HCT116 (cell line): ENCODE results near the gene BPIFB4. TPM values are rescaled to one million over a fixed set of nuclear protein-coding genes. Genes with fewer than 3 reads are reported as not detected.

ENCODE experiments used
- ATAC-seq: fragments of 200-7000 bp; cut with Tn5 transposase; 2 replicates; pipeline ENCODE4 v1.9.1; 2020; ENCODE audit warnings: mild to moderate bottlenecking, moderate library complexity
- BruUV-seq: library from RNA; stranded (reverse); fragments of 400-500 nt; replicated peaks from 2 replicates; lab custom pipeline; 2021; lab: Mats Ljungman, UMichigan
- CTCF ChIA-PET: fragments of 300-600 bp; sonication (Branson Sonifier 250); formaldehyde crosslinking; loops from one replicate; lab custom pipeline; 2021; ENCODE audit warnings: antibody characterized with exemption; lab: Charles Lee
- POLR2A ChIA-PET: fragments of 300-600, 350-600 bp; sonication (Branson Sonifier 250); formaldehyde crosslinking; loops from one replicate; lab custom pipeline; 2021; ENCODE audit warnings: antibody characterized with exemption; lab: Charles Lee
- RAD21 ChIA-PET, 2 experiments: fragments of 300-600 bp; sonication (Branson Sonifier 250); formaldehyde crosslinking; loops; one replicate each; lab custom pipeline; 2023; ENCODE audit warnings: low total read pairs in 2 of 2; ENCODE audit not compliant: uncharacterized antibody in 2 of 2, unreplicated experiment in 2 of 2, low non-redundant PET in 1 of 2; lab: Charles Lee
- DNase-seq: peaks from one replicate; pipeline ENCODE4 v3.0.0-alpha.2; 2010; ENCODE audit warnings: low read depth, low spot score
- H2AFZ ChIP-seq: fragments of 200-600 bp; shearing (Covaris generic), sonication (generic); 2 replicates; pipeline ENCODE4 v1.6.1; 2017; ENCODE audit warnings: low read depth, mixed run types, mixed read lengths, antibody characterized with exemption, low read length; ENCODE audit not compliant: poor library complexity, severe bottlenecking
- H3K27ac ChIP-seq: 2 replicates; pipeline ENCODE4 v1.5.1; 2012; ENCODE audit warnings: low read depth, low read length
- H3K27me3 ChIP-seq: fragments of 200-600 bp; sonication (generic); 2 replicates; pipeline ENCODE4 v1.6.1; 2016; ENCODE audit warnings: mixed run types, low read length, mixed read lengths; ENCODE audit not compliant: insufficient read depth
- H3K36me3 ChIP-seq, 2 experiments: fragments of 200-500 bp in 1 of 2; fragments of 200-600 bp in 1 of 2; sonication (Bioruptor generic) in 1 of 2; sonication (generic) in 1 of 2; 2 replicates each; pipeline versions ENCODE4 v1.5.1 to v1.6.1; 2014 to 2016; ENCODE audit warnings: low read length in 2 of 2, inconsistent platforms in 1 of 2, mixed read lengths in 1 of 2, mixed run types in 1 of 2; ENCODE audit not compliant: insufficient read depth in 2 of 2, control insufficient read depth in 1 of 2
- H3K4me1 ChIP-seq, 2 experiments: fragments of 200-600 bp in 1 of 2; sonication (generic) in 1 of 2; 2 replicates each; pipeline versions ENCODE4 v1.5.1 to v1.6.1; 2012 to 2017; ENCODE audit warnings: low read length in 2 of 2, inconsistent platforms in 1 of 2, mild to moderate bottlenecking in 1 of 2, mixed read lengths in 1 of 2, mixed run types in 1 of 2, moderate library complexity in 1 of 2; ENCODE audit not compliant: insufficient read depth in 2 of 2, control insufficient read depth in 1 of 2
- H3K4me2 ChIP-seq: fragments of 200-600 bp; sonication (generic); 2 replicates; pipeline ENCODE4 v1.6.1; 2017; ENCODE audit warnings: mixed run types, low read length, mixed read lengths
- H3K4me3 ChIP-seq, 2 experiments: fragments of 200-600 bp in 1 of 2; sonication (generic) in 1 of 2; replicated peaks in 1 of 2; 2 replicates each; pipeline ENCODE4 v1.5.1; 2011 to 2016; ENCODE audit warnings: low read length in 2 of 2, control low read depth in 1 of 2, low read depth in 1 of 2, mild to moderate bottlenecking in 1 of 2, mixed read lengths in 1 of 2, mixed run types in 1 of 2
- H3K79me2 ChIP-seq: fragments of 200-600 bp; sonication (generic); 2 replicates; pipeline ENCODE4 v1.6.1; 2017; ENCODE audit warnings: mild to moderate bottlenecking, mixed run types, low read length, moderate library complexity, mixed read lengths; ENCODE audit not compliant: insufficient read depth
- H3K9ac ChIP-seq: fragments of 200-600 bp; sonication (generic); 2 replicates; pipeline ENCODE4 v1.6.1; 2016; ENCODE audit warnings: low read length, mixed read lengths
- H3K9me2 ChIP-seq: fragments of 200-600 bp; sonication (generic), shearing (Covaris generic); 2 replicates; pipeline ENCODE4 v1.6.1; 2017; ENCODE audit warnings: mixed run types, mild to moderate bottlenecking, moderate library complexity; ENCODE audit not compliant: insufficient read depth
- H3K9me3 ChIP-seq, 2 experiments: fragments of 200-500 bp in 1 of 2; fragments of 200-600 bp in 1 of 2; sonication (Bioruptor generic) in 1 of 2; sonication (generic) in 1 of 2; 2 replicates each; pipeline ENCODE4 v1.6.1; 2014 to 2017; ENCODE audit warnings: low read length in 2 of 2, mixed read lengths in 2 of 2, inconsistent platforms in 1 of 2, low read depth in 1 of 2, mild to moderate bottlenecking in 1 of 2, mixed run types in 1 of 2, moderate library complexity in 1 of 2; ENCODE audit not compliant: control insufficient read depth in 1 of 2, insufficient read depth in 1 of 2
- H4K20me1 ChIP-seq: fragments of 200-600 bp; sonication (generic), shearing (Covaris generic); 2 replicates; pipeline ENCODE4 v1.6.1; 2017; ENCODE audit warnings: mixed run types, mild to moderate bottlenecking, moderate library complexity; ENCODE audit not compliant: insufficient read depth
- CBX3 ChIP-seq: IDR thresholded peaks from 2 replicates; pipeline ENCODE4 v1.6.1; 2012; ENCODE audit warnings: low read depth
- CEBPB ChIP-seq: IDR thresholded peaks from 2 replicates; pipeline ENCODE4 v1.6.1; 2012; ENCODE audit warnings: low read depth
- ELF1 ChIP-seq: IDR thresholded peaks from 2 replicates; pipeline ENCODE4 v1.6.1; 2012; ENCODE audit warnings: low read depth, borderline replicate concordance
- EZH2 ChIP-seq: fragments of 200-600 bp; sonication (generic); IDR thresholded peaks from 2 replicates; pipeline ENCODE4 v1.6.1; 2017; ENCODE audit warnings: antibody characterized with exemption, mixed run types
- EZH2phosphoT487 ChIP-seq: fragments of 200-600 bp; IDR thresholded peaks from 2 replicates; pipeline ENCODE4 v1.6.1; 2018; ENCODE audit warnings: antibody characterized with exemption, borderline replicate concordance
- FOSL1 ChIP-seq: IDR thresholded peaks from 2 replicates; pipeline ENCODE4 v1.6.1; 2012; ENCODE audit warnings: low read depth
- JUND ChIP-seq: IDR thresholded peaks from 2 replicates; pipeline ENCODE4 v1.6.1; 2012
- POLR2AphosphoS5 ChIP-seq: IDR thresholded peaks from 2 replicates; pipeline ENCODE4 v1.6.1; 2011; ENCODE audit warnings: mild to moderate bottlenecking, low read depth, low read length, moderate library complexity
- RAD21 ChIP-seq: IDR thresholded peaks from 2 replicates; pipeline ENCODE4 v1.6.1; 2012; ENCODE audit warnings: low read depth, mild to moderate bottlenecking
- SP1 ChIP-seq: IDR thresholded peaks from 2 replicates; pipeline ENCODE4 v1.6.1; 2012; ENCODE audit warnings: low read depth
- YY1 ChIP-seq: IDR thresholded peaks from 2 replicates; pipeline ENCODE4 v1.6.1; 2011; ENCODE audit warnings: low read length, low read depth, moderate library complexity, mild to moderate bottlenecking; ENCODE audit not compliant: insufficient replicate concordance; ENCODE audit errors: extremely low read depth
- ZNF274 ChIP-seq: fragments of 200-500 bp; sonication (Bioruptor generic); IDR thresholded peaks from 2 replicates; pipeline ENCODE4 v1.6.1; 2014; ENCODE audit warnings: mild to moderate bottlenecking, low read depth, low read length, inconsistent platforms
- intact Hi-C: fragments of 100-400 bp; cut with micrococcal nuclease; formaldehyde crosslinking; loops from 2 replicates; pipeline ENCODE4 v1.10.0; 2022
- total RNA-seq: library from RNA; stranded (reverse); gene quantifications from one replicate; pipeline ENCODE4 v1.2.1, GENCODE V29; 2021; ENCODE audit not compliant: unreplicated experiment
- TF ChIP-seq, protein P1 (sequence below): IDR thresholded peaks from 2 replicates; pipeline ENCODE4 v1.6.1; 2012; ENCODE audit warnings: low read depth
- TF ChIP-seq, protein P2 (sequence below): IDR thresholded peaks from 2 replicates; pipeline ENCODE4 v1.6.1; 2011; ENCODE audit warnings: mild to moderate bottlenecking, low read length, moderate library complexity; ENCODE audit not compliant: insufficient replicate concordance; ENCODE audit errors: extremely low read depth
- TF ChIP-seq, protein P3 (sequence below): IDR thresholded peaks from 2 replicates; pipeline ENCODE4 v1.6.1; 2012
- TF ChIP-seq, protein P4 (sequence below): IDR thresholded peaks from 2 replicates; pipeline ENCODE4 v1.6.1; 2012

The BPIFB4 gene
- total RNA-seq, 1 experiment from 2014 or later, result not detected

DNA sequence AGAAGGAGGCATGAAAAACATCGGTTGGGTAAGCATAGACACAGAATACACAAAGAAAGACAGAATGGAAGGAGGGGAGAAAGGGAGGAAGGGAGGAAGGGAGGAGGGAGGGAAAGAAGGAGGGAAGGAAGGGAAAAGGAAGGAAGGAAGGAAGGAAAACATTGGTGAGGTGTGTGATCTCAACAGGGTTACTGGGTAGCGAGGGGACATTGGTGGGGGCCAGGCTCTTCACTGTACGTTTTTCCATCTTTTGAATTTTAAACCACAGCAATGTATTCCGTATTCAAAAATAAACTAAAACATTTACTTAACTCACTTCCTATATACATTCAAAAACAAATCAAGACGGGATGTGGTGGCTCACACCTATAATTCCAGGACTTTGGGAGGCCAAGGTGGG is 67.9 kb downstream of the BPIFB4 start:
- Histone ChIP-seq H2AFZ (no peak overlapping the region), H3K79me2 (no peaks in the 10 kb centered on the region), H3K9ac (no peak overlapping the region), H3K4me3 (no peak overlapping the region), H3K9me2 (no peaks in the 10 kb centered on the region), H3K27ac (no peak overlapping the region), H3K4me1 (no peaks in the 10 kb centered on the region), H3K4me2 (no peak overlapping the region), H3K9me3 (no peaks in the 10 kb centered on the region), H3K27me3 (peaks cover 35% of the 10 kb centered on the region; the same call in 1 of the 2 replicates), H4K20me1 (no peaks in the 10 kb centered on the region), H3K36me3 (no peaks in the 10 kb centered on the region)
- ChIA-PET RAD21 (no interaction called here), CTCF (no interaction called here), POLR2A (no interaction called here)
- ATAC-seq, result no peak
- intact Hi-C loops, result no loop called here
- DNase-seq, result no peak
- TF ChIP-seq RAD21 (no peak), SP1 (no peak), CBX3 (no peak), ELF1 (no peak), EZH2 (no peak), FOSL1 (no peak), ZNF274 (no peak), JUND (no peak), YY1 (no peak), EZH2phosphoT487 (no peak), POLR2AphosphoS5 (no peak), CEBPB (no peak)
- TF ChIP-seq, protein P1, sequence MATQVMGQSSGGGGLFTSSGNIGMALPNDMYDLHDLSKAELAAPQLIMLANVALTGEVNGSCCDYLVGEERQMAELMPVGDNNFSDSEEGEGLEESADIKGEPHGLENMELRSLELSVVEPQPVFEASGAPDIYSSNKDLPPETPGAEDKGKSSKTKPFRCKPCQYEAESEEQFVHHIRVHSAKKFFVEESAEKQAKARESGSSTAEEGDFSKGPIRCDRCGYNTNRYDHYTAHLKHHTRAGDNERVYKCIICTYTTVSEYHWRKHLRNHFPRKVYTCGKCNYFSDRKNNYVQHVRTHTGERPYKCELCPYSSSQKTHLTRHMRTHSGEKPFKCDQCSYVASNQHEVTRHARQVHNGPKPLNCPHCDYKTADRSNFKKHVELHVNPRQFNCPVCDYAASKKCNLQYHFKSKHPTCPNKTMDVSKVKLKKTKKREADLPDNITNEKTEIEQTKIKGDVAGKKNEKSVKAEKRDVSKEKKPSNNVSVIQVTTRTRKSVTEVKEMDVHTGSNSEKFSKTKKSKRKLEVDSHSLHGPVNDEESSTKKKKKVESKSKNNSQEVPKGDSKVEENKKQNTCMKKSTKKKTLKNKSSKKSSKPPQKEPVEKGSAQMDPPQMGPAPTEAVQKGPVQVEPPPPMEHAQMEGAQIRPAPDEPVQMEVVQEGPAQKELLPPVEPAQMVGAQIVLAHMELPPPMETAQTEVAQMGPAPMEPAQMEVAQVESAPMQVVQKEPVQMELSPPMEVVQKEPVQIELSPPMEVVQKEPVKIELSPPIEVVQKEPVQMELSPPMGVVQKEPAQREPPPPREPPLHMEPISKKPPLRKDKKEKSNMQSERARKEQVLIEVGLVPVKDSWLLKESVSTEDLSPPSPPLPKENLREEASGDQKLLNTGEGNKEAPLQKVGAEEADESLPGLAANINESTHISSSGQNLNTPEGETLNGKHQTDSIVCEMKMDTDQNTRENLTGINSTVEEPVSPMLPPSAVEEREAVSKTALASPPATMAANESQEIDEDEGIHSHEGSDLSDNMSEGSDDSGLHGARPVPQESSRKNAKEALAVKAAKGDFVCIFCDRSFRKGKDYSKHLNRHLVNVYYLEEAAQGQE, result no peak
- TF ChIP-seq, protein P2, sequence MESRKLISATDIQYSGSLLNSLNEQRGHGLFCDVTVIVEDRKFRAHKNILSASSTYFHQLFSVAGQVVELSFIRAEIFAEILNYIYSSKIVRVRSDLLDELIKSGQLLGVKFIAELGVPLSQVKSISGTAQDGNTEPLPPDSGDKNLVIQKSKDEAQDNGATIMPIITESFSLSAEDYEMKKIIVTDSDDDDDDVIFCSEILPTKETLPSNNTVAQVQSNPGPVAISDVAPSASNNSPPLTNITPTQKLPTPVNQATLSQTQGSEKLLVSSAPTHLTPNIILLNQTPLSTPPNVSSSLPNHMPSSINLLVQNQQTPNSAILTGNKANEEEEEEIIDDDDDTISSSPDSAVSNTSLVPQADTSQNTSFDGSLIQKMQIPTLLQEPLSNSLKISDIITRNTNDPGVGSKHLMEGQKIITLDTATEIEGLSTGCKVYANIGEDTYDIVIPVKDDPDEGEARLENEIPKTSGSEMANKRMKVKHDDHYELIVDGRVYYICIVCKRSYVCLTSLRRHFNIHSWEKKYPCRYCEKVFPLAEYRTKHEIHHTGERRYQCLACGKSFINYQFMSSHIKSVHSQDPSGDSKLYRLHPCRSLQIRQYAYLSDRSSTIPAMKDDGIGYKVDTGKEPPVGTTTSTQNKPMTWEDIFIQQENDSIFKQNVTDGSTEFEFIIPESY, result no peak
- TF ChIP-seq, protein P3, sequence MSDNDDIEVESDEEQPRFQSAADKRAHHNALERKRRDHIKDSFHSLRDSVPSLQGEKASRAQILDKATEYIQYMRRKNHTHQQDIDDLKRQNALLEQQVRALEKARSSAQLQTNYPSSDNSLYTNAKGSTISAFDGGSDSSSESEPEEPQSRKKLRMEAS, result no peak
- TF ChIP-seq, protein P4, sequence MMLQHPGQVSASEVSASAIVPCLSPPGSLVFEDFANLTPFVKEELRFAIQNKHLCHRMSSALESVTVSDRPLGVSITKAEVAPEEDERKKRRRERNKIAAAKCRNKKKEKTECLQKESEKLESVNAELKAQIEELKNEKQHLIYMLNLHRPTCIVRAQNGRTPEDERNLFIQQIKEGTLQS, result no peak
- BruUV-seq, result no TSS peak
